Activated CD8-positive, alpha-beta memory T cell treated with anti-CD3 and anti-CD28 coated beads, Interleukin-2, amount 50 U/mL, for 24 hours (primary cell): ENCODE measurements around the gene MOXD1.

Experiments
- DNase-seq: peaks from one replicate; pipeline ENCODE4 v3.0.0-alpha.2; 2020; ENCODE audit errors: extremely low read depth

Gene MOXD1

DNA sequence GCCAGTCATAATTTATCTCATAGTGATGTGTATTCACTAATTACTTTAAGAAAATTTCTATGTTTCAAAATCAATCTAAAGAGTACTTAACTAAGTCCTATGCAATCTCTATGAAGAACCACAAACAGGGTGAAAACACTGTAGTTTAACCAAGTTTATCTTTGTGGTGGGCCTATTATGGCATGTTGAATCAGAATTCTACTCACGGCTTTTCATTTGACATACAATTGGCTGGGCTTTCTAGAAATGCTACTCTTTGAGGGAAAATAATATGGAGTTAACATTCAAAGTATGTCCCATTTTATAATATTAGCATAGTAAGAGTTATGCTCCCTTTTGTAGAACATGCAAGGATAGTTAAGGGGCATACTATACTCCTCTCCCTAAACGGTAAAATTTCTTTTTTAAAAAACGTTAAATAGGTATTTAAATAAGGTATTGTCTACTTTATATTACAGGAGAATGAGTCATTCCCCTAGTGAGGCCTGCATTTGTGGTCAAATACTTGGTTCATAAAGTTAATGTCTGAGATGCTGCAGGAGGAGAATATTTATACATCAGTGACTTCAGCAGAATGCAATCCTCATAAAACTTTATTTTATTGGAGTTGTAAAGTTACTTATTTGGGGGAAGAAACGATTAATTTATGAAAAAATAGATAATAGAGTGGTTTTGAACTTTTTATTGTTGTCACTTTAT is 1.8 kb downstream of the MOXD1 start:
- DNase-seq = no peak

DNA sequence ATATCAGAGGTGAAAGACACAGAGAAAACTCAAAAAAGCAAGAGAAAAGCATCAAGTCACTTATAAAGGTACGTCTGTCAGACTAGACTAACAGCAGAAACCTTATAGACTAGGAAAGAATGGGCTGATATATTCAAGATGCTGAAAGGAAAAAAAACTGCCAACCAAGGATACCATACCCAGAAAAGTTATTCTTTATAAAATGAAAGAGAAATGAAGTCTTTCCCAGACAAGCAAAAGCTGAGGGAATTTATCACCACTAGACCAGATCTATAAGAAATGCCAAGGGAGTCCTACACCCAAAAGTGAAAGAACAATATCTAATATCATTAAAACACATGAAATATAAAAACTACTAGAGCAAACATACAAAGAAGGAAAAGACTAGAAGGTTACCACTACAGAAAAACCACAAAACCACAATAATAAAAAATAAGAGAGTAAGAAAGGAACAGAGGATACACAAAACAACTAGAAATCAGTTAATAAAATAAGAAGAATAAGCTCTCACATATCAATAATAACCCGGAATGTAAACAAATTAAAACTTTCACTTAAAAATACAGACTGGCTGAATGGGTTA is 6.2 kb downstream of the MOXD1 start:
- DNase-seq = no peak

DNA sequence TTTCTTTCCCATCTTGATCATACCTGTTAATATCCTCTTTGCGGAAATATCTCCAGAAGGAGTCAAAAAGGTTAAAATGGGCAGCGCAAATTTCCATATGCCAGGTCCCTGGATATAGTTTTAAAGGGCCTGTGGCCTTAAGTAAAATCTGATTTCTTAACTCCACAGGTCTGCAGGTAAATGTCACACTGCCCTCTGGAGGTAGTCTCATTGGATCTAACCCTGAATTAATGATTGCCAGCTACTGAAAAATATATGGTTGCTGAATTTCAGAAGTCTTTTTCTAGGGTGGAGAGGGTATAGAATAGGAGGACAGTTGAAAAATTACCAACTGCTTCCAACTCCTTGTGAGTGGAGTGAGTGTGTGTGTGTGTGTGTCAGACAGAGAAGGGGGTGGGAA is 8.5 kb downstream of the MOXD1 start:
- no peak for DNase-seq

DNA sequence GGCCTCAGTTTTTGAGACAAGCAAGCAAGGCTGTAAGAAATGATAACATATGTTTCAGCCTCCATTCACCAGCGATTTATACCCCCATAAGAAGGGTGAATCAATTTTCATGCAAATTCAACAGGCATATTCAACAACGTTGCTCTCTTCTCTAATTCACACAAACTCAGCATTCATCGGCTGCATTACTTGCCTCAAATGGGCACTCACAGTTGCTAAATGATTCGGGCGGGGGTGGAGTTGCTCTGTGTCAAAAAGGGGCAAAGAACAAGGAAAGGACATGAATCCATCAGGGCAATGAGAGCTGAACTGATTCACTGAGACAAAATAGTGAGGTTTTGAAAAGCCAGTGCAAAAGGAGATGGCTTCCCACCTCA is 9.0 kb downstream of the MOXD1 start:
- DNase-seq = no peak

DNA sequence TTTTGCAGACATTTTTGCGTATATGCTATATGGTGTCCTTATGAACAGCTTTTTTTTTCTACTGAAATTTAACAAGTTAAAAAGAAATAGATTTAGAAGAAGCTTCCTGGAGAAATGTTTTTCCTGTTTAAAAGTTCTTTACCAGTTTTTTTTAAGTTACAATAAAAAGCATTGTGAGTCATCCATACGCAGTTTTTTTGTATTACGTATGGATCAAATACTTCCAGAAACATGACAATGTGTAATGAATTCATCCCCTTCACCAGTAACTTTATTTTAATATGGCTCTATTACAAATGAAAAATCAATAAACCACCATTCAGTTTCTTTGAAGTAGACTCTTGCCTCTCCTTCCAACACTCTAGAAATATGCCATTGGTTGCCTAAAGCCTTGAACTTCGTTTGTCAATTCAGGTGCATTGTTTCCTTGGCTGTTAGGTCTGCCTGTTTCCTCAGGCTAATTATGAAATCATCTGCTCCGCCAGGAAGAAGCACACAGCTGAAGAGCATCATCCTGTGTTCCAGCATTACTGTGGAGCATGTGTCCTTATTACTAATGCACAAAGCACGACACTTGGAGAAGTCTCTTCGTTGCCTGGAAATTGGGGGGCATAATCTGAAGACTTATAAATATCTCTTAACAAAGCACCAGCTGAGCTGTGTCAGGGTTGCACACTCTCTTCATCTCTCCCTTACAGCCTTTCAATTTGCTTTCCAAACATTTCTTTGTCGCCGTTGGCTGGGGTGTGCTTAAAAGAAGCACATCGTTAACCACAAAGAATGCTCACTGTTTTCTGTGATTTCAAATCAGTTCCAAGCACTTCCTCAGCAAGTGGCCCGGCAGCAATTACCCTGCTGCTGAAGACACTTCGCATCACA is 9.6 kb downstream of the MOXD1 start:
- no peak for DNase-seq

DNA sequence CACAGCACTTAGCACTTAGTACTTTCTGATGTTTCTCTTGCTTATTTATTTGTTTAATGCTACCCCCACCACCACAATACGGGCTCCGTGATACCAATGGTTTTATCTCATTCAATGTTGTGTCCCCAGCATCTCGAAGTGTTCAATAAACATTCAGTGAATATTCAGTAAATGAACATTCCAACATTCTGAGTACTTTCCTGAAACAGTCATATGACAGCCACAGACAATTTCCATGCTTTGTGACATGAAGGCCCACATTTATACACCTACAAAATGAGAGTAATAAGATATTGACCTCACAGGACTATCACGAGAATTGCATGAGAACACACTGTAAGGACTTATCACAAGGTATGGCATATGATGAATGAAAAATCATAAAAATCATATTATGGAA is 10.8 kb downstream of the MOXD1 start:
- no peak for DNase-seq

DNA sequence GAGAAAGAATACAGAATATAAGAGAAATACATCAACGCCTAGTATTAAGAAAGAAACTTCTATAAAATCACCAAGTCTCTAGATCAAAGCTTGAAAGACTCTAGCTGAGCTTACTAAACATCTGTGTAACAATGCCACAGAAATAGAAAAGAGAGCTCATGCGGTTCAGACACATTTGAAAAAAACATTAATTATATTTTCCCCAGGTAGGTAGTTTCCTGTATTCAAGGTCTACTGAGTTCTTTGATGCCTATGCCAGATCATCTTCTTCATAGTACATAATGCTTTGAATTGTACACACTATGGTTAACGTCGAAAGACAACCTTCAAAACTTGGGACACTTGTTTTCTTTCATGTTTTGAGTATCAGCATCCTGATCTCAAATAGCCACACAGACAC is 11.3 kb downstream of the MOXD1 start:
- DNase-seq = no peak

DNA sequence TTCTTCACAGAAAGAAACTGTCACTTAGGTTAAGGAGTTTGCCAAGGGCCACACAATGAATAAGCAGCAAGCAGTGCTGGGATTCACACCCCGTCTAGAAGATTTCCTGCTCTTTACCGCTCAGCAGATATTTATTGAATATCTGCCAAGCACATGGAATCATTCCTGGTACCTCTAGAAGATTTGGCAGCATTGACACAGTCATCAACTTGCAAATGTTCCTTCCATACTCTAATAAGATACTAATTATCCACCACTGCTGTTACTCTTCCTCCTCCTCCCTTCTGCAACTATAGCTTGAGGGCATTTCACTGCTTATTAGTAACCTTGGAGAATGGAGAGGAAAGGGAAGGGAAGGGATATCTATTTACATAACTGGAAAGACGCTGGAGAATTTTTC is 13.0 kb downstream of the MOXD1 start:
- DNase-seq = no peak

DNA sequence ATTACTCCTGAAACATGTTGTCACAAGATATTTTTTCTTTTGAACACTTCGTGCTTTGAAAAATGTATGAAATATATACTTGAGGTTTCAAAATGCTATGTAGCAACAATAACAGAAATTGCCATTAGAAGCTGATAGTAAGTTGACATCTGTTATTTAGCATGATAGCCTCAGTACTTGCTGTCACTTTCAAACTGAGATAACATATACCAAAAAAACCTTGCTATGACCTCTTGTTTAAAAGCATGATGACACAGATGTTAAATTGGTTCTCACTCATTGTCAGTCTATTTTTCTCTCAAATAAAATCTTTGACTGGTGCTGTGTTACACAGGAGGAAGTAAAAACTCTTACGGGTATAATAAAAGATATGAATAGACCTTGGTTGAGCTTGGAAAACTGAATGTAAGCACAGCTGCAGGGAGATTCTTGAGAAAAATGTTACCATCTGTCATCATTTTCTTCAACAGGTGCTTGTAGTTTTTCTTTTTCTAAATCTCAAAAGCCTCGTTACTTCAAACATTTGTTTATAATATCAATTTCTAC is 18.6 kb downstream of the MOXD1 start:
- DNase-seq = no peak

DNA sequence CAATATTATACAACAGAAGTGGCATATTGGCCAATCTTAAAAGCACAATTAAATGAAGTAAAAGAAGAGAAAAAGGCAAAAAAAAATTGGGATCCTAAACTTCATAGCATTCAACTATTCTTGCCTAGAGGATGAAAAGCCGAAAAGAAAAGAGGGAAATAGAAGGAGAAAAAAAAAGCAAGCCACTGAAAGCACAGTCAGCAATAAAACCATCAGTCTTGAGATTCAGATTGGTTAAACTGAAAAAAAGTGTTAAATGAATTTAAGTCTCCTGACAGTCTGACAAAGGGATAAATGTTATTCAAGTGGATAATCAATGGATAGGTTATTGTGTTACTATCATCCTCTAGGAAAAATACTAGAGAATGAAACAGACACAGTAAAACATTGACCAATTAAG is 19.9 kb downstream of the MOXD1 start:
- DNase-seq = no peak

DNA sequence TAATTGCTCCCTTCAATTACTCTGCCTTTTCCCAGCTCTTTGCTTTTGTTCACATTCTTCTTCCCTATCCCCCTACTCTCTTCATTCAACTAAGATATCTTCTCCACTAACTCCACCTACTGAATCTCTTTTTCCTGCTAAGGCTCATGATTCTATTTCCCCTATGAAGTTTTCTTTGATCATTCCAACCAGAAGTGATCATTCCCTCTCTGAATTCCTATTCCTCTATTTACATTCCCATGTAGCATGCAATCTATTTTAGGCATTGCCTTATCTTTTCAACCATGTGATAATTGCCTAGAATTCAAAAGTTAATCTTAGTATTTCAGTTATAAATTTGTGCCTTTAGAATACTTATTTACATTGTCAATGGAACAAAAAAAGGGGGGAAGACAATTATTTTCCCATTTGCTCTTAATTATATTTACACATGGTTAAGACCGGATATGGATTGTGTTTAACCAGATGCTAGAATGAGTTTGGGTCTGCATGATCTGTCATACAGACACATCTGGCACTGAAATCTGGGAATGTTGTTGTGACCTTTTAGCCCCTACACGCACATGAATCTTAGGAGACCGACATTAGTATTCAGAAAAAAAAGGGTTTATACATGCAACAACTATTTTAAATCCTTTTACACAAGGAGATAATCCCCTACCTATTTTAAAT is 20.8 kb downstream of the MOXD1 start:
- DNase-seq = no peak

DNA sequence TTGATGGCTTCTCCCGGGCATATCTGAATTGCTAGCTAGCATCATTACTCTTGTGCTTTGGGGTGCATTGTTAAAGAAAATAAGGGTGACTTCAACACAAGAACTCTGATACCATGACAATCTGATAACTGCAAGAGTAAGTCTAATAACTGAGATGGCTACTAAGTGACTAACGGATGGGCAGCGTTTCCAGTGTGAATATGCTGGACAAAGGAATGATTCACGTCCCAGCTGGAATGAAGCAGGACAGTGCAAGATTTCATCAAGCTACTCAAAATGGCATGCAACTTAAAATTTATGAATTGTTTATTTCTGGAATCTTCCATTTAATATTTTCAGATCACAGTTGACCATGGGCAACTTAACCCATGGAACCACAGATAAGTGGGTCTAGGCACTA is 31.7 kb downstream of the MOXD1 start:
- DNase-seq = no peak

DNA sequence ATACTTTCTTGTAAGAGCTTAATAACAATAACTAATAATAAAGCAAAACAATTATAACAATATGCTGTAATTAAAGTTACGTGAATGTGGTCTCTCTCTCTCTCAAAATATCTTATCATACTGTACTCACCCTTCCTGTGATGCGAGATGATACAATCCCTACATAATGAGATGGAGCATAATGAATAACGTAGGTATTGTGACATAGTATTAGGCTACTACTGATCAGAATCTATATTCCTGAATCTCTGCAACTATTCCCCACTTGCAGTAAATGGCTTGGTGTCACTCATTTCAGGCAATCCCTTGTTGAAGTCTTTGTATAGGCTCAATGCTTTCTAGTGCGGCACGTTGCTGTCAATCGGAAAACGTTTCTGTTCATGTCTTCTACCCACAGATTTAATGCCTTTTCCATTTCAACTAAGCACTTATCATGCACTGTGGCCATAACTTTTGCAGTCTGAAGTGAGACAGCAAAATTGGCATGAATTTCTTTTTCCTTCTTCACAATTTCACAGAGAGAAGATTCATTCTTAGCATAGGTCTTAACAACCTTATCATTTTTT is 32.3 kb downstream of the MOXD1 start:
- DNase-seq = no peak

DNA sequence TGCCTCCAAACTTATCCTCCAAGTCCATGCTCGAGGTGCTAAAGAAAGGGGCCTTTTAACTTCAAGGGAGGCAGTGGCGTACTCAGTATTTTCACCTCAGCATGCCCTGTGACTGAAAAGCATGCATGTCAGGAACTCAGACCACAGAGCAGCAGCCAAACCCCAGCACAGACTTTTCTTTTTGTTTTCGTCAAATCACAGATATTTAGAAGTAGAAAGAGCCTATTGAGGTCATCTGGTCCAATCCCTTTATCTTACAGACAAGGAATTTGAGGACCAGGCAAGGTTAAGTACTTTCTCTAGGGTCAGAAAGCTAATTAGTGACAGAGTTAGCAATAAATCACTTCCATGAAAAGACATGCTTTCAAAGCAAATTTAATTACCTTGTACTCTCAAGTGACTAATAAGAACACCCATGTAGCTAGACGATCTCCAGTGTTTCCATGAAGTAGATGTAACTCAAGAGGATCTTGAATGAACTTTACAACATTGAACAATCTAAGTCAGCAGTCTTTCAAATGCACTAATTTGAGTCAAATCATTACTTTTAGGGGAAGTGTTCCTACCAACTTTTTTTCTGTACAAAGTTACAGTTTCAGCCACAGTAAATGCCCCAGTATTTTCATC is 35.9 kb downstream of the MOXD1 start:
- DNase-seq = no peak

DNA sequence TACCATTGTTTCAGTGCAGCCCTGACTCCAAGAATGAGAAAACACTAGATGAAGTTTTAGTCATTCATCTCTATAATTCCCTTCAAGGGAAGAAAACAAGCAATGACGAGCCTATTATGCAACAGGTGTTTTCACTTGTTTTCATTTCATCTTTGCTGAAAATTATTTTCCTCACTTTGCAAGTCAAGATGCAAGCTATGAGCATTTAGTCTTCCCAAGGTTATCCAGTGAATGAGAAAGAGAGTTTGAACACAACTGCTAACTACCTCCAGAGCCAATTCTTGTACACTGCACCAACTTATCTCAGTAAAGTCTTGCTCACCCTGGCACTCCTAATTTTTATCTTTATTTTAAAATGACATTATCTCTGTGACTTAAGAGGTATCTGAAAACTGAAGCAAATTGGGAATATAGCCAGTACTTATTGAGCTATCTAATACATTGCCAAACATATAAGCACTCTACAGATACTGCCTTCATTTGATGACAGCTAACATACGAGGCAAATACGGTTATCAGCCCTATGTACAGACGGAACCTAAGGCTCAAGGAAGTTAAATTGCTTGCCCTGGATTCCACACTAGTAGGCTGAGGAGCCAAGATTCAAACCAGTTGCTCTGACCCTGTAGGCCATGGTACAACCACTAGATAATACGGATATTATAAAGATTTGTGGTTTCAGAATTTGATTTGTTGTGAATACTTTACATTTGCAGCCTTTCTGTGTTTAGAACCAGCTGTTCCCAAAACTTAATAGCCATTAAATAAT is 36.8 kb downstream of the MOXD1 start:
- DNase-seq = no peak

DNA sequence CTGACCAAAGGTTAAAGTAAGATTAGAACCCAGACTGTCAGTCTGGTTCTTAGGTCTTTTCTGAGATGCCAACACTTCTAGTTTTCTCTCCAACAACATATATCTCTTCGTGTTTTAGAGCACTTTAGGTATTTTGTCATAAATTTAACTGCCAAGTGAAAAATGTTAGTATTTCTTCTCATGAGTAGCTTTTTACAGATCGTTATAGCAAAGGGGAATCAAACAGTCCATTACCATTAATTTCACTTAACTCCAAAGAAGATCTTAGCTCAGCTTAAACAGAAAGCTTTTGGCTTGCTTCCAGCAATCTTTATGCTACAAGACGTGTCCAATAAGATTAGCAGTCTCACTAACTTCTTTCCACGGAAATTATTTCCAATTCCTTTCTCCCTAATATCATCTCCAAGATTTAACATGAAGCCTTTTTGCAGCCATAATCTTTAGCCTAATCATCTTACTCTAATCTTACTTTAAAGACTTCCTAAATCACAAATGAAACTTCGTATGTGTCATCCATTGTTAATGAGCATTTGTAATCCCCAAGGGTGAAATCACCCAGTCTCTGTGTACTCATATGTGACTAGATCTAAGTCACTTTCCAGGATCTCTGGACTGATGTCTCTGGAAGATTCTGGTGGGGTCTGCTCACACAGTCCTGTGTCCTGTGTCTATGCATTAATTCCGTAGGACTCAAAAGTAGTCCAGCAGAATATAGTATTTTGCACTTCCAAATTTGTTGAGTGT is 38.7 kb downstream of the MOXD1 start:
- DNase-seq = no peak

DNA sequence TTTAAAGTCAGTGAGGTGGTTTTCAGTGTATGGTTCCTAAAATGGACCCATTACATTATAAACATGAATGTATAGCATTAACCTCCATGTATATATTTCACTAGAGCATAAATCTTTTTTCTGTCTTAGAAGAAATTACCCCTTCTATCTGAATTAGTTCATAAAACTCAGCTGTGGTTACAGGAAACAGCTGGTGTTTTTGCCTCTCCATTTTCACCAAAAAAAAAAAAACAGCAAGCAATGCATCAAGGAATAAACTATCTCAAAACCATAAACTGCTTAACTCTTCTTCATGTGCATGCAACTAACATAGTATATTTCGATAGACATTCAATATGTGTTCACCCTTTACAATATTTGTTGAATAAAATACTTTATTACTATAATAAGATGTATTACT is 40.2 kb downstream of the MOXD1 start:
- no peak for DNase-seq

DNA sequence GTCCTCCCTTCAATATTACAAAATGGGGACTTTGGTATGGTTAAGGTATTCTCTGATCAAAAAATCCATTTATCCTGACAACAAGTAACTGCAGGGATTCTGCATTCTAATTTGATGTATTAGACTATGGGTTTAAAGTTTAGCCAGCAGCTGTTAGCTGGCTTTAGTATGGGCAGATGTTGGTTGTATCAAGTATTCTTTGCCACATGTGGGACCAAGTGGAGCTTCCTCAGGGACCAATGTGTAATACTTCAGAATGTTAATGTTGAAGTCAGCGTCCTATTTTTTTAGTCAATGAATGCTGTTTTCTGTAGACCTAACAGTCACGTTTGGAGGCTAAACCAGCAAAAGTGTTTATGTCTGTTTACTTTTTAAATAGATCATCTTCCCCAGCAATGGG is 41.4 kb downstream of the MOXD1 start:
- DNase-seq = no peak

DNA sequence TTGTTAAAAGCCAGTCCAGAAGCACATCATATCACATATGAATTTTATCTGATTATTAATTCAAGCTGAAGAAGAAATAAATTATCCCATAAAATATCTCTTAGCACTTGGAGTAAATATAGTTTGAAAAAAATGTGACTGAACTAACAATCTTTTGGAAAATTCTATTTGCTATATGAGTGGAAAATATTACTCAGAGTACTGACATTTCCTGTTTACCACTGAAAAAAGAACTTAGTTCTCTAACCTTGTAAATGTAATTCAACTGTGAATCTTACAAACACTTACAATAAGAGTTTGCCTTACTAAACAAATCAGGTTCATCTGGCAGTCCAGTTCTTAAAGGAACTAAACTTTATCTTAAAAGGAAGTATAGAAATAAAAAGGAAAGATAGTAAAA is 44.2 kb downstream of the MOXD1 start:
- no peak for DNase-seq
